ENCODE data around the gene ATP10A. TPM values are rescaled to one million over a fixed set of nuclear protein-coding genes. Genes with fewer than 3 reads are reported as not detected.

The ATP10A gene
- total RNA-seq, 2 experiments from 2014 or later, result 0.06 TPM; not detected in 1

- H3K4me3 ChIP-seq (ENCODE audit: low read depth, low read length, poor library complexity, severe bottlenecking), result no peak overlapping the region
- intact Hi-C loops (cut with micrococcal nuclease; ENCODE audit: unreplicated experiment), result no loop called here
- H3K4me1 ChIP-seq (ENCODE audit: insufficient read depth, low read length, poor library complexity, severe bottlenecking), result no peaks in the 10 kb centered on the region
- no peak overlapping the region for H3K4me2 ChIP-seq (ENCODE audit: low read length)
- no peak overlapping the region for H2AFZ ChIP-seq (ENCODE audit: low read length)
- no peak for DNase-seq (ENCODE audit: low spot score)
- no peaks in the 10 kb centered on the region for H3K9me2 ChIP-seq (ENCODE audit: insufficient read depth, low read length)
- no TSS peak for BruUV-seq (replicated peaks)
- POLR2A ChIA-PET, result interaction anchor here (0.6 to 1.3 kb wide), 2 partner anchors 15 to 17 kb away, joined by 3 read pairs; no protein-coding TSS in a partner anchor
- CTCF ChIA-PET (ENCODE audit: unreplicated experiment), result no interaction called here
- H3K9me3 ChIP-seq (ENCODE audit: low read length), result no peaks in the 10 kb centered on the region
- H3K36me3 ChIP-seq (ENCODE audit: insufficient read depth, low read length), result no peaks in the 10 kb centered on the region
- TF ChIP-seq CTCF (conservative IDR thresholded peaks at IDR 0.05; ENCODE audit: low read length) (no peak), EZH2phosphoT487 (IDR thresholded peaks at IDR 0.05; ENCODE audit: borderline replicate concordance, low read depth, low read length) (no peak)
- no peak overlapping the region for H3K27ac ChIP-seq (ENCODE audit: low read depth, low read length, poor library complexity, severe bottlenecking)
- no peaks in the 10 kb centered on the region for H3K79me2 ChIP-seq (ENCODE audit: insufficient read depth, low read depth, low read length)
- no peaks in the 10 kb centered on the region for H4K20me1 ChIP-seq (ENCODE audit: insufficient read depth, low read length)
Measured at GRCh38 chr15:25876231-25877140, 13.4 kb upstream of the ATP10A start.

DNA sequence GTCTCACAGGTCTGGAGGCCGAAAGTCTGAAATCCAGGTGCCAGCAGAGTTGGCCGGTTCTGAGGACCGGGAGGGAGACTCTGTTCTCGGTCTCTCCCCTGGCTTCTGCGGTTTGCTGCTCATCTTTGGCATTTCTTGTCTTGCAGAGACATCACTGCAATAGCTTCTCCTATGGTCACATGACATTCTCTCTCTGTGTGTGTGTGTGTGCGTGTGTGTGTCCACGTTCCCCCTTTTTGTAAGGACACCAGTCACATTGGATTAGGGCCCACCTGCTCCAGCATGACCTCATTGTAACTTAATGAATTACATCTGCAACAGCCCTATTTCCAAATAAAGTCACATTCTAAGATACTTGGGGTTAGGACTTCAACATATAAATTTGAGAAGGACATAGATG lies 12.4 kb upstream of the ATP10A start:
- TF ChIP-seq EZH2phosphoT487 (IDR thresholded peaks at IDR 0.05; ENCODE audit: borderline replicate concordance, low read depth, low read length) (no peak), CTCF (conservative IDR thresholded peaks at IDR 0.05; ENCODE audit: low read length) (no peak)
- no TSS peak for BruUV-seq (replicated peaks)
- Histone ChIP-seq H3K36me3 (ENCODE audit: insufficient read depth, low read length) (no peaks in the 10 kb centered on the region), H3K4me3 (ENCODE audit: low read depth, low read length, poor library complexity, severe bottlenecking) (no peak overlapping the region), H3K79me2 (ENCODE audit: insufficient read depth, low read depth, low read length) (no peaks in the 10 kb centered on the region), H3K9me2 (ENCODE audit: insufficient read depth, low read length) (no peaks in the 10 kb centered on the region), H2AFZ (ENCODE audit: low read length) (no peak overlapping the region), H4K20me1 (ENCODE audit: insufficient read depth, low read length) (no peaks in the 10 kb centered on the region), H3K27ac (ENCODE audit: low read depth, low read length, poor library complexity, severe bottlenecking) (no peak overlapping the region), H3K4me2 (ENCODE audit: low read length) (no peak overlapping the region), H3K9me3 (ENCODE audit: low read length) (no peaks in the 10 kb centered on the region), H3K4me1 (ENCODE audit: insufficient read depth, low read length, poor library complexity, severe bottlenecking) (no peaks in the 10 kb centered on the region)
- DNase-seq (ENCODE audit: low spot score), result no peak
- ChIA-PET CTCF (ENCODE audit: unreplicated experiment) (no interaction called here), POLR2A (no interaction called here)
- intact Hi-C loops (cut with micrococcal nuclease; ENCODE audit: unreplicated experiment), result no loop called here

- ChIA-PET POLR2A (no interaction called here), CTCF (ENCODE audit: unreplicated experiment) (no interaction called here)
- H3K79me2 ChIP-seq (ENCODE audit: insufficient read depth, low read depth, low read length), result no peaks in the 10 kb centered on the region
- H3K9me2 ChIP-seq (ENCODE audit: insufficient read depth, low read length), result no peaks in the 10 kb centered on the region
- no peak overlapping the region for H3K27ac ChIP-seq (ENCODE audit: low read depth, low read length, poor library complexity, severe bottlenecking)
- H3K4me1 ChIP-seq (ENCODE audit: insufficient read depth, low read length, poor library complexity, severe bottlenecking), result no peaks in the 10 kb centered on the region
- no peak overlapping the region for H3K4me2 ChIP-seq (ENCODE audit: low read length)
- no peaks in the 10 kb centered on the region for H4K20me1 ChIP-seq (ENCODE audit: insufficient read depth, low read length)
- TF ChIP-seq CTCF (conservative IDR thresholded peaks at IDR 0.05; ENCODE audit: low read length) (no peak), EZH2phosphoT487 (IDR thresholded peaks at IDR 0.05; ENCODE audit: borderline replicate concordance, low read depth, low read length) (no peak)
- no peak overlapping the region for H2AFZ ChIP-seq (ENCODE audit: low read length)
- no peaks in the 10 kb centered on the region for H3K9me3 ChIP-seq (ENCODE audit: low read length)
- BruUV-seq (replicated peaks), result no TSS peak
- no peaks in the 10 kb centered on the region for H3K36me3 ChIP-seq (ENCODE audit: insufficient read depth, low read length)
- DNase-seq (ENCODE audit: low spot score), result no peak
- no peak overlapping the region for H3K4me3 ChIP-seq (ENCODE audit: low read depth, low read length, poor library complexity, severe bottlenecking)
- intact Hi-C loops (cut with micrococcal nuclease; ENCODE audit: unreplicated experiment), result no loop called here
Measured at GRCh38 chr15:25874379-25874778, 11.3 kb upstream of the ATP10A start.
